Non-pigmented ciliary epithelial cell (primary cell): ENCODE data around the gene MRPL54.

Source experiments
- DNase-seq: peaks from one replicate; pipeline ENCODE4 v3.0.0-alpha.2; 2010; ENCODE audit warnings: low read depth

Gene MRPL54

DNA sequence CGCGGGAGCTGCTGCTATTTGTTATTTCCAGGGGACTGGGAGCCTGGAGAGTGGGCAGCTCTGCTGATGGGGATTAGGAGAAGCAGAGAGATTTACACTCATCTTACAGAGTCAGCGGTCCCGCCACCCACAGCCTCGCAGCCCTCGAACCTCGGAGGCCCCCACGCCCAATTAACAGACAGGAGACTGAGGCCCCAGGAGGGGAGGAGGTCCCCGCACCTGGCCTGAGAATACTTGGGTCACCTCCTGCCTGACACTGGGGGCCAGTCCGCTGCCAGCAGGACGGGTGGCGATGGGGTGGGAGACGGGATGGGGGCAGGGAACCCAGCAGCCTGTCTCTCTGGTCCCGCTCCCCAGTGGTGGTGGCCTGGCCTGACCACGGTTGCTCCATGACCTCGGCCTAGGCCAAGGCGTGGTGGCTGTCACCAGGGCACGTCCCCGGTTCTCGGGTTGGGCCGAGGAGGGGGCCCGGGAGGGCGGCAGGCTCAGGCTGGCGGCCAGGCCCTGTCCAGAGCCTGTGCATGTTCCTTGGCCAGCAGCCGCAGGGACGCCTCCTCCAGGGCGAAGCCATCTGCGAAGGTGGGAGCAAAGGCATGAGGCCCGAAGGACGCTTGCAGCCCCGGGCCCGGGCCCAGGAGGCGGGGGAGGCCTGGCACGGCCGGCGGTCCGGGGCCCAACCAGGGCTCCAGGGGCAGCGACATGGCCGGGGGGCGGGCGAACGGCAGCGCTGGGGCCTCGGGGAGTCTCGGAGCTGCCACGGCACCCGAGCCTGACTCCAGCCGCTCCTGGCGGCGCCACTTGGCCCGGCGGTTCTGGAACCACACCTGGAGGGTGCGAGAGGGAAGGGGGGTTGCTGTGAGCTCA lies 7.9 kb downstream of the MRPL54 start:
- DNase-seq = no peak

DNA sequence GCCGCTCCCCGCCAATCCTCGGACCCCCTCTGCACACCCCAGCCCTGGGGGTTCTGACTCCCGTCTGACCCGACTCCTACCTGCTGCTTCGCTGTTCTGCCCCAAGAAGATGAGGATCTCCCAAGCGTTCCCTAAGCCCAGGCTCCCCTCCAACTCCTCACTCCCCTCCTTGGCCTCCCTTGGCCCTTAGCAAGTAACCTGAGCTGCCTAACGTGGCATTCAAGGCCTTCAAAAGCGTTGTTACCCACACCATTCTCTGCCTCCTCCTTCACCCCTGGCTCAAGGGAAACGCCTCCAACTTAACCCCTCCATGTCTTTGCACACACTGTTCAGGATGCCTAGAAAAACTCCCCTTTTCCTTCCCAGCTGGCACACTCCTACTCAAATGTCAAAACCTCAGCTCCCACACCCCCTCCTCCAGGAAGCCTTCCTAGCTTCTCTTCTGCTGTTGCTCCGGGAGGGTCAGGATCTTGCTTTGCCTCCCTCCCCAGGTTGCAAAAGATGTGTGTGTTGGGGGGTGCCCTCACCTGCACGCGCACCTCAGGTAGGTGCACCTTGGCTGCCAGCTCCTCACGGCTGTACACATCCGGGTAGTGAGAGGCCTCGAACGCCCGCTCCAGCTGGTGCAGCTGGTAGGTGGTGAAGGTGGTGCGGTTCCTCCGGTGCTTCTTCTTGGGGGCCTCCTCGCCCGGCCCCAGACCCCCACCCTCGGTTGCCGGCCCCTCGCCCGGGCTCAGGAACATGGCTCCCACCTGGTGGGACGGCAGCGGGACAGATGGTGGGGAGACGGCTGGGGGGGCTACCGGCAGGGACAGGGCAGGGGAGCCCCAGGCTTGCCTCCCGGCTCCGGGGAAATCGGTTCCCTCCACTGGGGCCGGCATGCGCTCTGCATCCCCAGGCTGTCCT lies 8.8 kb downstream of the MRPL54 start:
- no peak for DNase-seq

GRCh38 chr19:3771906-3772455 lies 9.5 kb downstream of the MRPL54 start, which contains the start of gene RAX2:
Gene RAX2 (minus strand): TSS chr19:3772228. CDS start chr19:3771742, 486 bp downstream.
- DNase-seq = no peak

DNA sequence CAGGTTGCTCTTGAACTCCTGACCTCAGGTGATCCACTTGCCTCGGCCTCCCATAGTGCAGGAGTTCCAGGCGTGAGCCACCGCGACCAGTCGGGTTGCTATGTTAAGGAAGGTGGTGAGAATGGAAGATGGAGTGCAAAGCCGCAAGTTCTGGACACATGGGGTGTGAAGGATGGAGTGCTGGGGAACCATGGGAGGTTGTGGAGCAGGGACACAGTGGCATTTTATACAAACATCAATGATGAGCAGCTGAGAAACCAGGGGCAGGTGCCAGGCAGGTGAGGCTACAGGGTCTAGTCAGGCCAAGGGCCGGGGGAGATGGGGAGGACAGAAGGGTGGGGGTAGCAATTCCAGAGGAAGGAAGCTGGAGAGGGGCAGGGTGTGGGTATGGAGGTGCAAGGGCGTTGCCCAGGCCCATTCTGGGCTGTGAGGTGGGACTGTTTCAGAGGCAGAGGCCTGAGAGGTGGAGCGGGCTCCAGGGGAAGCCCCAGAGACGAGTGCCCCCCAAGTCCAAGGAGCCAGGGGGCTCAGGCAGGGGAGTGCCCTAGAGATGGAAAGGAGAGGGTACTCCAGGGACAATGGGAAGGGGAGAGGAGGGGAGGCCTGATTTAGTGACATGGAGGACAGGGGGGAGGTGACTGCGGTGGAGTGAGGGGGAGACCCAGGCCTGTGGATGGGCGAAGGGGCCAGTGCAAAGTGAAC lies 11.5 kb downstream of the MRPL54 start:
- no peak for DNase-seq

- DNase-seq = no peak
These were observed 12.3 kb downstream of the MRPL54 start for GRCh38 chr19:3774621-3775373.

DNA sequence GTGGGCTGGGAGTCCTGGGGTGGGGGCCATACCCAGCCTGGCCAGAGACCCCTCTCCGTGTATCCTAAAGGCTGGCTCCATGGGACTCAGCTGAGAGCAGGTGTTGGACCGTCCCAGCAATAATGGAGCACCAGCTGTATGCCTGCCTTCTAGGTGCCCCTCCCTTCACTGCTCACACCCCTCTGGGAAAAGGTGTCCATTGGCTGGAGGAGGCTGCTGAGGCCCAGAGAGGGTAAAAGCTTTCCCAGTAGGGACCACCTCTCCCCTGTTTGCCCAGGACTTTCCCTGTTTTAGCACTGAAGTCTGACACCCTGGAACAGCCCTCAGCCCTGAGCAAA lies 12.9 kb downstream of the MRPL54 start:
- no peak for DNase-seq

- DNase-seq = no peak
These were observed 13.3 kb downstream of the MRPL54 start for GRCh38 chr19:3775831-3776230.

GRCh38 chr19:3776479-3777040 lies 14.1 kb downstream of the MRPL54 start:
- no peak for DNase-seq

DNA sequence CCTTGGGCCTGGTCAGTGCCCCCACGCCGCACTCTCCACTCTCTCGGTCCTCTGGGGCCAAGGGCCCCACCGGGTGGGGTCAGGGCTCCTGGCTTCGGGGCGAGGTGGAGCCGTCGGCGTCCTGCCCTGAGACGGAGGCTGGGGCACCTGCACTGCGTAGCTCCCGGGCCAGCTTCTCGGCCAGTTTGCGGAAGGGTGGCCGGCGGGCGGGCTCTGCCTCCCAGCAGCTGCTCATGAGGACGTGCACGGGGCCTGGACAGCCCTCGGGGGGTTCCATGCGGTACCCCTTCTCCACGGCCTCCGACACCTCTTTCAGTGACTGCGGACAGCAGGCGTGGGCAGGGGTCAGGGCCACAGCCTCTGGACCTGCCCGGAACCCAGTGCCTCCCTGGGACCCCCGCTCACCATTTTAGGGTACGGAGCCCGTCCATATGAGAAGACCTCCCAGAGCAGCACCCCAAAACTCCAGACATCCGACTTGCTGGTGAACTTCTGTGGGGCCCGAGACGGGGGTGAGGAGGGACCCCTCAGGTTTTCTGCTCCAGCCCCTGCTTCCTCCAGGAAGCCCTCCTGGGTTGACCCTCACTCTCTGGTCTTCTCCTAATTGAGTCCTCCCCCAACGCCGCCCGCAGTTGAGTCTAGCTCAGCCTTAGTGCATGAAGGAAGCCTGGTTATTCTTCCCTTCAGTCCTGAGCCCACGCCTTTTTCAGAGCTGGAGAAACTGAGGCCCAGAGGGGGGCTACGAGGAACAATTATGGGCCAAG lies 15.8 kb downstream of the MRPL54 start:
- no peak for DNase-seq

- no peak for DNase-seq
These were observed 16.6 kb downstream of the MRPL54 start for GRCh38 chr19:3778899-3779723.

DNA sequence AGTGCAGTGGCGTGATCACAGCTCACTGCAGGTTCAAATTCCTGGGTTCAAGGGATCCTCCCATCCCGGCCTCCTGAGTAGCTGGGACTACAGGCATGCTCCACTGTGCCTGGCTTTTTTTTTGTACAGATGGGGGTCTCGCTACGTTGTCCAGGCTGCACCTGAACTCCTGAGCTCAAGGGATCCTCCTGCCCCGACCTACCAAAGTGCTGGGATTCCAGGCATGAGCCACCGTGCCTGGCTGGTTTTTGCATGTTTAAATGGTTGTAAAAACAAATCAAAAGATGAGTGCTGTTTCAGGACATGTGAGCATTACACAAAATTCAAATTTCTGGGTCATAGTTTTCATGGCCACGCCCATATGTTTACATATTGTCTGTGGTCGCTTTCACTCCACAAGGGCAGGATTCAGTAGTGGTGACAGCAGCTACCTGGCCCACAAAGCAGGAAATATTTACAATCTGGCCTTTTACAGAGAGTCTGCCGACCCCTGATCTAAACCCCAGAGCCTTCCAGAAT lies 18.4 kb downstream of the MRPL54 start:
- DNase-seq = no peak

DNA sequence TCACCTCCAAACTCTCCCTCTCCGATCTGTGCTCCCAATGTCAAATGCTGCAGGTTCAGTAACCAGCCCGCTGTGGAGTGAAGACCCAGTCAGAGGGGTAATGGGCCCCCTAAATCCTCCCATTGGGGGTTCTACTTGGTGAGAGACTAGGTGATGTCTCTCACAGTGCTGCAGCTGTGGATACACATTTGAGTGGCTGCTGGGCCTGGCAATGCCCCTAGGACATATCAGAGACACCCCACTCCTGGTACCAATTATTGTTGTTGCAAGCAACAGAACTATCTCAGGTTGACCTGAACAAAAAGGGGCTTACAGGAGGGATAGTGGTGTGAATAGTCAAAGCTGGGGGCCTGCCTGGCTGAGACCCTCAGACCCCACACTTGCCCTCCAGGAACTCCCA lies 19.1 kb downstream of the MRPL54 start:
- DNase-seq = no peak

- no peak for DNase-seq
These were observed 19.8 kb downstream of the MRPL54 start for GRCh38 chr19:3782330-3782729.

DNA sequence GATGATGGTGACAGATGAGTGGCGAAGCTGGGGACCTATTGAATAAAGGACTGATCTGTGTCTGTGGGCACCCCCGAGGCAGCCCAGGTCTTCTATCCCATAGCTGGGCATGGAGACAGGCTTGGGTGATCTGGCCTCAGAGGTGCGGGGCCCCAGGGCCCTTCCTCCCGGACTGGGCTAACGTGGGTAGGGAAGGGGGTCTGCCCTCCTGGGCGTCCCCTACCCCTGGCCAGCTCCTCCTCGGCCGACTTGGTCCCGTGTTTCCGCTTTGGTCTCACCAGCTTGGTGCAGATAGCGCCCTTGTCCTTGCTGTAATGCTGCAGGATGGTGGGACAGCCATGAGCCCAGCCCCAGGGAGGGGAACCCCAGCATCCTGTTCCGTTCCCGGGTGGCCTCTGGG lies 20.4 kb downstream of the MRPL54 start:
- DNase-seq = no peak

DNA sequence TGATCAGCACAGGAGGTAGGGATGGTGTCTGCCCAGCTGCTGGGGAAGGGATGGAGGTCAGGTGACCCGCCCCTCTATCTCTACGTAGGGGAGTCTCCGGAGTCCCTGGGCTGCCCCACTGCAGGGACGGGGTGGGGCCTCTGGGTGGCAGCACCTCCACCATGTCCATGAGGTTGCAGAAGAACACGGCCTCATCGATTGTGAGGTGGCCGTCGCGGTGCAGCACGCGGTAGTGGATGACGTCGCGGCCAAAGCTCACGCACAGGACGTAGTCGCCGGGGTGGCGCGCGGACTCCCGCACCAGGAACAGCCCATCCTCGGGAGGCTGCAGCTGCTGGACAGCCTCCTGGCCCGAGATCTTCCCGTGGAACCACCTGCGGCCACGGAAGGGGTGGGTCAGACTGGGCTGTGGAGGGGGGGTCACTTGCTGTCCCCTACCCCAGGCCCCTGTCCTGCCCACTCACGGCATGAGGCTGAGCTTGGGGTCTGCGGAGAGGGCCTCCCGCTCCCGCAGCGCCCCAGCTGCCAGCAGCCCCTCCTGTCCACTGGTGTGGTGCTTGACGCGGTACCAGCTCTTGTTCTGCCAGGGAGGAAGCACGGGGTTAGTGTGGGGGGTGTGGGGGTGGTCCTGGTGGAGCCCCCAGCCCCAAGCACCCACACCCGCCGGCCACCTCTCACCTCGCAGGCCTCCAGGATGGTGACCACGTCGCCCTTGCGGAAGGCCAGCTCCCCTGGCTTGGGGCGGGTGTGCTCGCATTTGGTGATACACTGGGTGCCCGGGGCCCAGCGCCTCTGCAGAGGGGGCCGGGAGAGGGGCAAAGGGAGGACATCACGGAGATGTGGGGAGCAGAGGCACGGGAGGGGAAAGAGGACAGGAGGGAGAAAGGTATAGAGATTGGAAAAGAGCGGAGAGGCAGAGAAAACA lies 21.4 kb downstream of the MRPL54 start:
- no peak for DNase-seq

GRCh38 chr19:3784607-3785450 lies 22.3 kb downstream of the MRPL54 start:
- no peak for DNase-seq

GRCh38 chr19:3785451-3785937 lies 23.0 kb downstream of the MRPL54 start:
- no peak for DNase-seq
